DMS79 (cell line): Measurements from ENCODE around the gene ELMOD1.
A peak's percentile ranks its signal among the peaks of the same experiment; 100 is the strongest.

ENCODE experiments used
- DNase-seq: peaks from one replicate; lab custom pipeline; 2025; lab: John Stamatoyannopoulos, UW

Gene ELMOD1

DNA sequence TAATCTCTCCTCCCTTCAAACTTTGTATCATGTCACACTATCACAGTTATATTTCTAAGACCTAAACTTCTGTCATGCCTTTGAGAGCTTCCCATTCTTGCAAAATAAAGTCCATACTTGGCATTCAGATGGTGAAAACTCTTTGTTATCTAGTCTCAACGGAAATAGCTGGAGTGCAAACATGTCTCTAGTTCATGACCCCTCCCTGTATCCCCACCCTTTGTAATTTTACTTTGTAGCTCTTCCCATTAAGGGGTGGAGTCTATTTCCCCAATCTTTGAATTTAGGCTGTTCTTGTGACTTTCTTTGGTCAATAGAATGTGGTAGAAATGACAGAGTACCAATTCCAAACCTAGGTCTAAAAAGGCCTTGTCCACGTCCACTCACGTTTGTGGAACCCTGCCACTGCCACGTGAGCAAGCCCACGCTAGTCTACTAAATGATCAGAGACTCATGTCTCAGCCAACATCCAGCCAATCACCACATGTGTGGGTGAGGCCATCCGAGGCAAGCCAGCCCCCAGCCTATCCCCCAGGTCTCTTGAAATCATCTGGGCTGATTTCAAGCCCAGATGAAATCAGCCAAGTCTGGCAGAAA is 97.5 kb downstream of the ELMOD1 start:
- no peak for DNase-seq

DNA sequence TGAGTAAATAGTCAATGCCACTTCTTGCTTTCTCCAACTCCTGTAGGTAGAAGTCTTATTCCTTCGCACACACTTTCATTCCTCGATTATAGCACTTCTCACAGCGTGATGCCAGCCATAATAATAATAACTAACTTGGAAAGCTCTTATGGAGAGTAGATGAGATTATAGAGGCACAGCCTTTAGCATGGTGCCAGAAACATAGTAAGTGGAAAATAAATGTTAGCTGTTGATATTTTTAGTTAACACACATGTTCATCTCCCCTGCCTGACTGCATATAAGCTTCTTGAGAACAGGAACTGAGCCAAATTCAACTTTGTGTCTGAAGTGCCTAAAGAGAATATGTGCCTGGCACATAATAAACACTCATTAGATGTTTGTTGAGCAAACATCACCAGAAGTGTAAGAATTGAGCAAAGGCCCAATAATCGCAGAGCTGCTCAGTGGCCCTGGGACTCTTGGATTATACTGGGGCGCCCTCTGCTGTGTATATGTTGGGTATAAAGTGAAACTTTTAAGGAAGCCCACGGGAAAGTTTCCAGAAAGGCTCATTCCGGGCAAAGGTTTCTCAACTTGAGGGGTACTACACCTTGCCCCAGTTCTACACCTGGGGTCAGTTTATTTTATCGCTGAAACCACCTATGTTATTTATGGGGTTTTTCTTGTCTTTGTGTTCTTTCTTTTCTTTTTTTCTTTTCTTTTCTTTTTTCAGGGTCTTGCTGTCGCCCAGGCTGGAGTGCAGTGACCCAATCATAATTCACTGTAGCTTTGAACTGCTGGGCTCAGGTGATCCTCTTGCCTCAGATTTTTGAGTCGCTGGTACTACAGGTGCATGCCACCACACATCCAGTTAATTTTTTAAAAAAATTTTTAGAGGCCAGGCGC is 98.6 kb downstream of the ELMOD1 start:
- peak; percentile 59 for DNase-seq

DNA sequence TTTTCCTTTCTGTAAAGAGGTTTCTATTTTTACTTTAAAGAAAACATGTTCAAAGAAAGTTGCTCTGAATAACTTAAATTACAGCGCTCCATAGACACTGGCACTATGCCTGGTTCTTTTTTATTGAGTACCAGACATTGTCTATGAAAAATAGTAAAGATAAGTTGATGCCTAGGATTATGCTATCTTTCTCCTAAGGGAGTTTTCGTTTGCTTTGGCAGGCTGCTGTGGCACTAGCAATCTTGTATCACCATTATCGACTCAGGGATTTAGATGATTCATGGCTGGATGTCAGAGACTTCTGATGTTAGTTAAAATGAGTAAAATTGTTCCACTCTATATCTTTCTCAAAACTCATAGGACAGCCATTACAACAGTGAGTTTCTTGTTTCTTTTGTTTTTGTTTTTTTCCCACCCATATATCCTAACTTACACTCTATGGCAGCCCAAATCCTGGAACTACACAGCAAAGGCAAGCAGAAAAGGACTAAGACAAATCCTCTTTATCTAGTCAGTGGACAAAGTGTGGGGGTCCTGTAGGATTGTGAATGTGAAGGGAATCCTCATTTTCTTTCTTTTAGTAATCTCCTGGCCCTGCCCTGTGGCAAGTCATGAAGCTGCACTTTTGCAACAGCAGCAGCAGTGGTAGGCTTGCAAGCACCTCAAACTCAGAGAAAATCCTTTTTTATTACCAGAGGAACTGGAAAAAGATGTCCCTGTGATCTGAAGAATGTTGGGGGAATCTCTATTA is 100.2 kb downstream of the ELMOD1 start:
- no peak for DNase-seq

DNA sequence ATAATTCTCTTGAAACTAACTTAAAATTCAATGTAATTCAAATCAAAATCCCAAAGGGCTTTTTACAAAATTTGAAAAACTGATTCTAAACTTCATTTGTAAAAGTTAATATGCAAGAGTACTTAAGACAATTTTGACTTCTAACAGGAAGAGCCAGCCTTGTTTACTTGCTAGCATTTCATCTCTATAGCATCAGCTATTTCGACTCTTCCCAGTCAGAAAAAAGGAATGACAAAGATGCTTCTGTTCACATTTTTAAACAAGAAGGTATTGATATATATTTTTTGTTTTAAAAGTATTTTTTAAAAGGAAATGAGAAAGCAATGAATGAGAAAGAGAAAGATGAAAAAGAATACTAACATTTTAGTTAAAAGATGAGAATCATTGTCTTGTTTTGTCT is 104.5 kb downstream of the ELMOD1 start:
- DNase-seq, result no peak

DNA sequence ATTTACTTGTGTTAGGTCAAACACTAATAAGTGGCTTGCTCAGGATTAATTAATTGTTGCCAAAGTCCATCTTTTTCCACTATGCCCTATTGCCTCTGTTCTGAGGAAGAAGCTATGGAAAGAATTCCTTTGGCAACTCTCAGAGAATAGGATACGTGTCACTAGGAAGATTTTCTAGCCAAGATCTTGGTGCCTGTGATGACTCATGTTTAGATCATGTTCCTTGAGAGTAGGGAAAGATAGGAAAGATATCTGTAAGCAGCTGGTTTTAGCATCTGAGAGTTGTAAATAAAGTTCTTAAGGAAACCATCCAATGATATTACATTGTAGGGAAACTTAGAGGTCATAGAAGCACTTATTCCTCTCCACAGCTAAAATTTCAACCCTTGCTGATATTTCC is 105.2 kb downstream of the ELMOD1 start:
- DNase-seq, result no peak

DNA sequence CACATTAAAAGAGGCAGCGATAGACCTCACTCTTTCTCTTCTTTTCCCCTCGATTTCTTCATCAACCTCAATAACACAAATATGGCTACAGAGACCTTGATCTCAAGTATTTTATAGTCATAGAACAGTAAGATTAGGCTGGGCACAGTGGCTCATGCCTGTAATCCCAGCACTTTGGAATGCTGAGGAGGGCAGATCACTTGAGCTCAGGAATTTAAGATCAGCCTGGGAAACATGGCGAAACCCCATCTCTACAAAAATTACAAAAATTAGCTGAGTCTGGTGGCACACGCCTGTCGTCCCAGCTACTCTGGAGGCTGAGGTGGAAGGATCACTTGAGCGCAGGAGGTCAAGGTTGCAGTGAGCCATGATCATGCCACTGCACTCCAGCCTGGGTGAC is 106.3 kb downstream of the ELMOD1 start:
- DNase-seq, result no peak

DNA sequence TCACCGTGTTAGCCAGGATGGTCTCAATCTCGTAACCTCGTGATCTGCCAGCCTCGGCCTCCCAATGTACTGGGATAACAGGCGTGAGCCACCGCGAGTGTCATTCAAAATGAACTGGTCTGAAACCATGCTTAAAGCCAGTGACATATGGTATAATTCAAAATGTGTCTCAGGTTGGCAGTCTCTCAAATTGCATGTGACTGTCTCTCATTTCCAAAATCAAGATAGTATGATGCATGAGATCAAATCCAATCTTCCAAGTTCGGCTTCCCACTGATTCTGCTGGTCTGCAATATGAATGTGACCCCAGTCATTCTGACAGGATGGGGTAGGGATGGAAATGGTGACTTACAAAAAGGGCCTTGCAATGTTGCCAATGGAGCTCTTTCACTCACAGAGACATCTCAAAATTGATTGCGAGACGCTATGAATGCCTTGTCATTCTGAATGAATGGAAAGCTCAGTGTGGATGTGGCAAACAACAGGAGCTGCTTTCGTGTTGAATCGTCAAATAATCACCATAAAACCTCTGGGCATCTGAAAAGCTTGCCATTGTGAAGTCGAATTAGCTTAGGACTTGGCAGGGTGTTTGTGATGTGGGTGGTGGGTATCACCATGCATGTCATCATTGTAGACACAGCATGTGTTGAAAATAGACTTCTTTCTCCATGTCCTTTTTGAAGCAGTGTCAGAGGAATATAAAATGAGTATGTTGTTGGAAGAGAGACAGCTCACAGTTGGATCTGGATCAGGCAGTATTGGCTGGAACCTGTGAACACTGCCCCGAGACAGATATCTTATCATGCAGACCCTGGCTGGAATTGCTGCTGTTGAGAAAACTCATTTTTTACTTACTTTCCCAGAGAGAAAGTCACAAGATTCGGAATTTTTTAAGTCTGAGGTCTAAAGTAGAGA is 108.7 kb downstream of the ELMOD1 start:
- DNase-seq, result no peak

DNA sequence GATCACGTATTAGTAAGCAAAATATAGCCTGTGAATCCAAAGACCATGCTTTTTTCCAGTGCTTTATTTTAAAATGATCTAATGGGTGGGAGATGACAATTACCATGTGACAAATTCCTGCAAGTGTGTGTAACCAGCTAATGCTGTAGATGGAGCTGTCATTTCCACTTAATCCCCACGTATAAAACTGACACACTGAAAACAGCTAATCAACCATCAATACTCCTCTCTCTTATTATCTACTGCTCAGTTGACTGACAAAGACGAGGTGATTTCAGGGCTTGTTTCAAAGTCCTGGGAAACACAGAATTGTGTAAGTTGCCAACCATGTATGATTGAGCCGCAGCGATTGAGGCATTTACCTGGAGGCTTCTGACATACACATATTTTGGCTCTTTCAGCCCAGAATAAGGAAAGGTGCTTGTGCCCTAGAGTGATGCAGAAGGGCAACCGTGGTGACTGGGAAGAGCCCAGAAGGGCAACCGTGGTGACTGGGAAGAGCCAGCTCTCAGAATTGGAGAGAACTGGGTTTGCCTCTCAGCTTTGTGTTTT is 111.2 kb downstream of the ELMOD1 start:
- no peak for DNase-seq

DNA sequence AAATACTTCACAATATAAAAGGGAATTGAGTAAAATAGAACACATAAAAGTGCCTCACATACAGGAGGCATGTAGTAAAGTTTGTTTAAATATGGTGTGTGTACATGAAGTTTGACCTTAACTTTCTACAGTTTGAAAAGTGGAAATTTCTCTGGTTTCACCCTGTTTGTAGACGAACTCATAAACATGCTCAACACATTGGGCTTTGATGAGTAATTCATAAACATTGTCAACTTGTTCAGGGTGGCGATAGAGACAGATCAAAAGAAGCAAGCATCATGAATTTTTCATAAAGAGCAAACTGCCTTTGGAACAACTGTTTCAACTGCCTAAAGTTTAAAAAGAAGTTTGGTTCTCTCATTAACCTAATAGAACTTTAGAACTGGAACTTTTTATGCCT is 111.8 kb downstream of the ELMOD1 start:
- no peak for DNase-seq

DNA sequence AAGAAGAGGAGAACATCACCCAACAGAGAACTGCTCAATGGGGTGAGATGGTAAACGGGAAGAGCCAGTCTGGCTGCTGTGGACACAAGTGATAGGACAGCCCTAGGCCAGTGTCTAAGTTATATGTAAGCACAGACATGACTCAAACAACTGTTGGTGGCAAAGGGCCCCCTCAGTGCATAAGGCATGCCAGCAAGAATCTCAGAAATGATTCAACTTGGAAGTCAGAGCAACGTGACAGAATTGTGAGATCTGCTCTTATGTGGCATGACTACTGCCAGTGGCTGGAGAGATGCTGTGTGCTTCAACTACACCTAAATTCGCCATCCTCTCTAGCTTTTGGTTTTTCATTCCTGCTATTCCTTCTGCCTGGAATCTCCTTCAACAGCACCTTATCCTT is 113.5 kb downstream of the ELMOD1 start:
- no peak for DNase-seq

DNA sequence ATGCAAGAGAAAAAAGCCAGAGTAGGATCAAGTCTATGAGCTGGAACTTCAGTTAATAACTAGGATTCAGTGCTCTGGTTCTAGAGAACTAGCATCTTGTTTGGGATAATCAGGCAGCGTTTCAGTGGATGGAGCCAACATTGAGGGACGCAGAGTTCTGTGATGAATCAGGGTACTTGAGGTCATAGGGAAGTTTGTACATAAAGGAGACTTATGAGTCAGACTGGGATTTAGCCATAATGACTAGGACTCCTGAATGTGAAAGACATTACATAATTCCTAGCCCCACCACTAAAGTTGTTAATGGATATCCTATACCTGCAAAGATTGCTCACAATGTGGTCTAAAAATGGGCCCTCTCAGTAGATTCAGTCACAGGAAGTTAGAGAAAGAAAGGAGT is 114.1 kb downstream of the ELMOD1 start:
- DNase-seq, result no peak

DNA sequence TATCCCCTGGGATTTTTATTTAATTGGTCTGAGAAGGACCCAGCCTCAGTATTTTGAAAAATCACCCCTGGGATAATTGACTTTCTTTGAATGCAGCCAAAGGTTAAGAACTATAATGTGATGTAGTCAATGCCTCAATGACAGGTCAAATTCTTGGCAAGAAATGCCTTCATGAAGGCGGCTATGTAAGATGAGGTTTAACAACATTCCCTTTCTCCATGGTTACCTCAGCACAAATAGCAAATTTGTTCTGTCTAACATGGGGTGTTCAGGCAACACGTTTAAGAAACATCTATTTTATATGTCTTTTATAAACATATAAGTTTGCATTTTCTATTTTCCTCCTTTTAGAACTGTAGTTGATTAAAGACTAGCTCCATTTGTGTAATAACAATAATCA is 115.6 kb downstream of the ELMOD1 start:
- DNase-seq, result no peak

DNA sequence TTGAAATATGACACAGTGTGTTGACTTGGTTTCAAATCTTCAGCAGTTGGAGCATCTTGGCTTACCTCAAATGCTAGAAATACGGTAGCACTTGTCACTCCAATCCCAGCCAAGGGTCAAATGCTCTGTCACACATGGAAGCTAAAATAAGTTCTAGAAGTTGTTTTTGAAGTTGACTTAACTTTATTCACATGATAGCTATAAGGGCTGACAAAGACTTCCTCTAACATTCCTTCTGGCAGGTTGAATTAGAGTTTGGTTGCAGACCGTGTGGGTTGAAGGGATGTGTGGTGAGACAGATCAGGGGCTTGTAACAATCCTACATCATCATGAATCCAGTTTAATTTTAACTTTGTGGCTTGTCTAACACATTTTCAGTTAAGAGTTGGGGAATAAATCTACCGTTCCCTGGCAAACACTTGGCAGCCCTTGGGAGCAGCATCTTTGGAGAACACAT is 116.3 kb downstream of the ELMOD1 start:
- no peak for DNase-seq

DNA sequence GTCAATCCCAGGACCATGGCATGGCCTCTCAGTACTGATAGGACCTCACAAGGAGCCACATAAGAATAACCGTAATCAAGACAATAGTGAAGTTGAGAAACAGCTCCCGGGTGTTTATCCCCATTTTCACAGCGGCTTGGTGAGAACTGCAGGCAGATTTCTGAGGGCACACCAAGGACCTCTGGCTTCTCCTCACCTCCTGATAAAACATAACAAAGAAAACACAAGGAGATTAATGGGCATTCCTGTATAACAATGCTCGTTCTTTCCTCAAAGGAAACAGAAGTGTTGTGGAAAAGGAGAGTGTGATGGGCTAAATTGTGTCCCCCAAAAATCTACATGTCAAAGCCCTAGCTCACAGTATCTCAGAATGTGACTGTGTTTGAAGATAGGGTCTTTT is 116.9 kb downstream of the ELMOD1 start:
- DNase-seq, result no peak

DNA sequence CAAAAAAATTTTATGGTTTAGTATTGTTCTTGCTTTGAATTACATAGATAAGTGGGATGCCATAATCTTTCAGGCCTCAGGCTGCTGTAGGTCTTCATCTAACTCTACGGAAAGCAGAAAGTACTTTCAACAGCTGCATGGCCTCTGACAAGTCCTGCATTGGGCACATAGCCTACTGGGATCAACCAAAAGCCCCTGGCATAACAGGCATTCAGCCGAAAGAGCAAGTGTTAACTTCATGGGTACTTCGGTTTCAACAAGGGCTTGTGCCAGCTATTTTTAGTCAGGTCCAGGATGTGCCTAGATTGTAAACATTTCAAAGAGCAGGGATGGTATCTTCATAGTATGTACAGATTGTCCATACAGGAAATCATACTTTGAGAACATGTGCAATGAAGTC is 117.8 kb downstream of the ELMOD1 start:
- no peak for DNase-seq

DNA sequence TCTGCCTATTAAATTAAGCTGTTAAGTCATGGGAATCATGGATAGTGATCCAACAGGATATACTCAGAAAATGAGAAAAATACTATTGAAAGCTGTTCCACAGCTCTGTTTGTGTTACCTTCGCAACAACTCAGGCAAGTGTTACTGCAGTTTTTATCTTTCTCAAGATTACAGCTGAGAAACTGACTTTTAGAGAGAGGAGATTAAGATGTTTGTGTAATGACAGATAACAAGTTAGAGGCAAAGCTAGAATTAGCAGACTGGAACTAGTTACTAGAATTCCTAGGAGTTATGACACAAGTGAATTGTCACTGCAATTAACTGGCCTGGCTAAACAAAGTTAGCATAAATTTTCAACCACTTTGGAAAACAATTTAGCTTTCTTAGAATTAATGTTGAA is 119.4 kb downstream of the ELMOD1 start:
- no peak for DNase-seq

DNA sequence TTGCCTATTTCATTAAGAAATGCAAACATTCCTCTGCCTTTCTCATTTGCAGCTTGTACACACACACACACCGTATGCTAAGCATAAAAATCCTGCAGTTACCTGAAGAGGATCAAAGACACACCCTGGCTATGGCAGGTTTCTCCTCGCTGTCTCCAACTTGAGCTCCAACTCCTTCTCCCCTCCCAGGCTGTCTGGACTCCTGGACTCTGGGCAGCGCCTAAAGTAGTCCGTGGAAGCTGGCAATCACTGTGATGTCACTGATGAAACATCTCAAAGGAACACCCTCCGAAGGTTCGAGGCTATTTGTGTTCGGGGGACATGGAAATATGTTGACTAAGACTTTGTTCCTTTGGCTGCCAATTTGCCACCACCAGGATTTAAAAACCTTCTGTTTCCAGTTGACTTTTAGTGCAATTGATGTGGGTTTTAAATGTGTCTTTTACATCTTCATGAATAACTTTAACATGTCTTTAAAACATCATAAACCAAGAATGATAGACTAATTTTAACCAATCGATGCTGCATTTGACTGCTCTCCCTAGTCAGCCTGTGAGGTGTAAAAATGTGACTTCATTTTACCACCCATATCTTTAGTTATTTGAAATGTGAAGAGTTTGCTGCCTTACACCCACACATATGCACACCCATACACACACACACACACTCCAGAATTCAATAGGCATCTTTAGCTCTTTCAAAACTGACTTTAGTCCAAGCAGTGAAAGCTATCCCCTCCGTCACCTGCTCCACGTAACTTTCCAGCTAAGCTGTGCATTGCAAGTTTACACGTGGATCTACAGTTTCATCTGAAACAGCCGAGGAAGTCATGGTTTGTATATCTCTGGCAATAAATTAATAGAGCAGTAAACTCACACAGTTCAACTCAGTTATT is 121.2 kb downstream of the ELMOD1 start, which contains the start of gene SLN:
SLN (minus strand) TSS at position 196 of the 895 bp plus-strand sequence.
- DNase-seq, result no peak

DNA sequence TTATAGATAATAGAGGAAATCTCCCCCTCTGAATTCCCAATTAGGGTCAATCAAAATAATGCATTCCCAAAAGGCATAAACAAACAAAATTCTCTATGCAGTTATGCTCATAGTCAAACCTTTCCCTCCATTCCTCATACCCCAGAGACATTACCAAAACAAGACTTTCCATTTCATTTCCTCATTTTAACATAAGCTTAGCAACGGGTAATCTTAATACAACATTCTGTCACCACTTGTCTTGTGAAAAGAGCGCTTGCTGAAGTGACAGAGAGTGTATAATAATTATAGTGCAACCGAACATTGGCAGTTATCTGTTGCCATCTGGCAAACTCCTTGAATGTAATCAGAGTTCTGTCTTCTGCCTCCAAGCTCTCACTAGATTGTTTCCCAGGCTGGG is 122.1 kb downstream of the ELMOD1 start:
- no peak for DNase-seq
